Lung (tissue), 12 donors: ENCODE measurements around the gene ACER3. TPM values are rescaled to one million over a fixed set of nuclear protein-coding genes. Genes with fewer than 3 reads are reported as not detected.

ENCODE experiments used
- ATAC-seq: fragments of 200-7000 bp; cut with Tn5 transposase; one replicate; pipeline ENCODE4 v1.9.1; 2020; ENCODE audit warnings: moderate number of reproducible peaks; ENCODE audit not compliant: insufficient read depth, low FRiP score
- DNase-seq, 3 donors: peaks; one replicate each; pipeline ENCODE4 v3.0.0-alpha.2; 2013 to 2017
- H3K27ac ChIP-seq, 2 donors: one replicate each; pipeline ENCODE4 v1.5.1; 2013; ENCODE audit warnings: mild to moderate bottlenecking in 2 of 2, moderate library complexity in 2 of 2, control low read depth in 1 of 2, inconsistent platforms in 1 of 2, low read depth in 1 of 2, low read length in 1 of 2
- H3K27me3 ChIP-seq, 3 donors: one replicate each; pipeline ENCODE4 v1.5.1; 2013; ENCODE audit warnings: low read length in 2 of 3; ENCODE audit not compliant: control insufficient read depth in 3 of 3, insufficient read depth in 3 of 3
- H3K36me3 ChIP-seq, 4 donors: one replicate each; pipeline ENCODE4 v1.5.1; 2013; ENCODE audit warnings: low read length in 4 of 4, mild to moderate bottlenecking in 1 of 4, moderate library complexity in 1 of 4; ENCODE audit not compliant: control insufficient read depth in 4 of 4, insufficient read depth in 4 of 4
- H3K4me1 ChIP-seq, 5 donors: one replicate each; pipeline ENCODE4 v1.5.1; 2013; ENCODE audit warnings: low read length in 5 of 5, mild to moderate bottlenecking in 2 of 5, moderate library complexity in 1 of 5; ENCODE audit not compliant: control insufficient read depth in 5 of 5, insufficient read depth in 5 of 5
- H3K4me3 ChIP-seq: one replicate; pipeline ENCODE4 v1.5.1; 2013; ENCODE audit warnings: mild to moderate bottlenecking, control low read depth, moderate library complexity
- H3K9ac ChIP-seq, 2 donors: one replicate each; pipeline ENCODE4 v1.5.1; 2013; ENCODE audit warnings: low read length in 2 of 2, control low read depth in 1 of 2; ENCODE audit not compliant: insufficient read depth in 1 of 2
- H3K9me3 ChIP-seq, 4 donors: one replicate each; pipeline ENCODE4 v1.5.1; 2013; ENCODE audit warnings: low read length in 3 of 4, mild to moderate bottlenecking in 1 of 4, moderate library complexity in 1 of 4; ENCODE audit not compliant: control insufficient read depth in 4 of 4, insufficient read depth in 3 of 4
- WGBS, 2 donors: extraction: QIAGEN DNeasy Blood & Tissue Kit; methylation state at CpG; one replicate each; pipeline ENCODE4 v1.1.7; 2013; 5-methylcytosine and 5-hydroxymethylcytosine counted together
- polyA plus RNA-seq, 2 donors: library from polyadenylated mRNA; stranded (reverse); fragments of 200-250 nt; gene quantifications; one replicate each; pipeline ENCODE4 v1.2.1, GENCODE V29; 2013
- total RNA-seq, 2 donors: library from RNA; depleted of rRNA in 1 of 2; stranded (reverse); fragments of >200 nt in 1 of 2; gene quantifications; one replicate each; pipeline ENCODE4 v1.2.1, GENCODE V29; 2014 to 2021
- TF ChIP-seq, protein P1 (sequence below): IDR thresholded peaks from 2 replicates; pipeline ENCODE4 v1.5.1; 2012; ENCODE audit warnings: mild to moderate bottlenecking; ENCODE audit errors: control extremely low read depth, extremely low read depth
- donor health status: control.
- donor health status: control.
- donor health status: Bipolar disorder and iron deficiency.
- donor health status: healthy.
- donor health status: DM: yes; HTN: yes; CAD: no.

Gene ACER3
- total and polyA plus RNA-seq, 4 donors, result 7.9 to 37.0 (median 12.7) TPM

DNA sequence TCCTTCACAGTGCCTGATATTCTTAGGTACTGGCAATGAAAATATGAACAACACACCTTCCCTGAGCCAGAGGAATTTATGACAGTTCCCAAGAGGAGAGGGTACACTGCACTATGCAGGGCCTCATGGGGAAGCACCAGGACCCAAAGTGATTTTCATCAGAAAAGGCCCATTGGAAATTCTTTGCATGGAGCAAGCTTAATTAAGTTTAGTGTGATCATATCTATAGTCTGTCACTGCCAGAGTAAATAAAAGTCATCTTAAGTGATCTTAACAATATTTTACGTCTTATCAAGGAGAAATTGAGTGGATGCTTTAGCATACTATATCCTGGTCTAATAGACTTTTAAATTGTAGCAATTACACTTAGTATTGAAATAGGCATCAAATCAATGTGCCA lies 86.5 kb downstream of the ACER3 start:
- Histone ChIP-seq H3K27ac (no peak overlapping the region), H3K27me3 (no peaks in the 10 kb centered on the region), H3K36me3 (peaks cover 0 to 3% (median 0%) of the 10 kb centered on the region in 4 donors), H3K4me3 (no peak overlapping the region), H3K9ac (no peak overlapping the region), H3K4me1 (peaks cover 0 to 6% (median 0%) of the 10 kb centered on the region in 5 donors), H3K9me3 (peaks cover 0 to 8% (median 3%) of the 10 kb centered on the region in 4 donors)
- DNase-seq, result no peak
- TF ChIP-seq, protein P1, sequence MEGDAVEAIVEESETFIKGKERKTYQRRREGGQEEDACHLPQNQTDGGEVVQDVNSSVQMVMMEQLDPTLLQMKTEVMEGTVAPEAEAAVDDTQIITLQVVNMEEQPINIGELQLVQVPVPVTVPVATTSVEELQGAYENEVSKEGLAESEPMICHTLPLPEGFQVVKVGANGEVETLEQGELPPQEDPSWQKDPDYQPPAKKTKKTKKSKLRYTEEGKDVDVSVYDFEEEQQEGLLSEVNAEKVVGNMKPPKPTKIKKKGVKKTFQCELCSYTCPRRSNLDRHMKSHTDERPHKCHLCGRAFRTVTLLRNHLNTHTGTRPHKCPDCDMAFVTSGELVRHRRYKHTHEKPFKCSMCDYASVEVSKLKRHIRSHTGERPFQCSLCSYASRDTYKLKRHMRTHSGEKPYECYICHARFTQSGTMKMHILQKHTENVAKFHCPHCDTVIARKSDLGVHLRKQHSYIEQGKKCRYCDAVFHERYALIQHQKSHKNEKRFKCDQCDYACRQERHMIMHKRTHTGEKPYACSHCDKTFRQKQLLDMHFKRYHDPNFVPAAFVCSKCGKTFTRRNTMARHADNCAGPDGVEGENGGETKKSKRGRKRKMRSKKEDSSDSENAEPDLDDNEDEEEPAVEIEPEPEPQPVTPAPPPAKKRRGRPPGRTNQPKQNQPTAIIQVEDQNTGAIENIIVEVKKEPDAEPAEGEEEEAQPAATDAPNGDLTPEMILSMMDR, result no peak
- ATAC-seq, result no peak
- 72 to 90% methylated on average over 1 of the region's 1 CpG for WGBS, 2 donors

DNA sequence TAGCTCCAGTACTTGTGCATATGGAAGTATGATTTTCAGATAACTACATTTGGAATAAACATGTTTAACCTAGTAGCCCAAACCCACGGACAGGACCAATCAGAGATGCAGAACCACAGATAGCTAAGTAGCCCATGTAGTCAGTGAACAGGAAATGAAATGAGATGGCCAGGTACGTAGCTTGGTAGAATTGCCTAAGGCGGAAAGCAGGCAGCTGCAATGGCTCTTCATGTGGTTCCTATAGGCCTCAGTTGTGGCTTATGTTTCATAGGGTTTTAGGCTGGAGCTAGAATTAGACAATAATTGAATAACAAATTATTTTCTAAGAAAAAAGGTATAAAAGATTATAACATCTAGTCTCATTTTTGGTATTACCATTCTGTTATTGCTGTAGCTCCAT lies 87.1 kb downstream of the ACER3 start:
- H3K4me3 ChIP-seq, result no peak overlapping the region
- no peak overlapping the region for H3K27ac ChIP-seq
- 88 to 92% methylated on average over 3 of the region's 3 CpGs for WGBS, 2 donors
- H3K9me3 ChIP-seq, result peaks cover 0 to 8% (median 3%) of the 10 kb centered on the region in 4 donors
- H3K36me3 ChIP-seq, result peaks cover 0 to 3% (median 0%) of the 10 kb centered on the region in 4 donors
- H3K9ac ChIP-seq, result no peak overlapping the region
- DNase-seq (no peak), ATAC-seq (no peak)
- H3K4me1 ChIP-seq, result peaks cover 0 to 6% (median 0%) of the 10 kb centered on the region in 5 donors
- TF ChIP-seq, protein P1, result no peak
- no peaks in the 10 kb centered on the region for H3K27me3 ChIP-seq

DNA sequence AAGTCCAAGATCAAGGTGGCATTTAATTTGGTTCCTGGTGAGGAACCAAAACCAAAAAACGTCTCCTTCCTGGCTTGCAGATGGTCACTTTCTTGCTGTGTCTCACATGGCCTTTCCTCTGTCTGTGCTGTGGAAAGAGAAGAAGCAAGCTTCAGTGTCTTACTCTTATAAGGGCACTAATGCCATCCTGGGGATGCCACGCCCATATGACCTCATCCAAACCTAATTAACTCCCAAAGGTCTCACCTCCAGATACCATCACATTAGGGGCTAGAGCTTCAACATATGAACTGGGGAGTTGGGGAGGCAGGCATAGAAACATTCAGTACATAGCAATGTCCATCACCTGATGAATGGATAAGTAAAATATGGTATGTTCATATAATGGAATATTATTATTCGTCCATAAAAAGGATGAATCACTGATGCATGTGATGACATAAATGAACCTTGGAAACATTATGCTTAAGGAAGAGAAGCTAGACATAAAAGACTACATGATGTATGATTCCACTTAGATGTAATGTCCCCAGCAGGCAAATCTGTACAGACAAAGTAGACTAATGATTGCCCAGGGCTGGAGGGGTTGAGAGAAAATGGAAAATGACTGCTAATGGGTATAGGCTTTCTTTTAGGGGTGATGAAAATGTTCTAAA lies 94.9 kb downstream of the ACER3 start:
- Histone ChIP-seq H3K27ac (no peak overlapping the region), H3K4me1 (peaks cover 0 to under 1% (median 0%) of the 10 kb centered on the region in 5 donors), H3K9ac (no peak overlapping the region), H3K36me3 (peaks cover 0 to 6% (median under 1%) of the 10 kb centered on the region in 4 donors), H3K27me3 (no peaks in the 10 kb centered on the region), H3K9me3 (no peaks in the 10 kb centered on the region), H3K4me3 (no peak overlapping the region)
- TF ChIP-seq, protein P1, result no peak
- WGBS, 2 donors, result 90 to 94% methylated on average over 3 of the region's 3 CpGs
- no peak for DNase-seq
- no peak for ATAC-seq
